NT2/D1 (cell line): ENCODE measurements around the gene AMN1.

Experiments
- DNase-seq: peaks from one replicate; pipeline ENCODE4 v3.0.0-alpha.2; 2011; ENCODE audit warnings: low read depth, low spot score
- H3K27me3 ChIP-seq: 2 replicates; pipeline ENCODE4 v1.6.0; 2011; ENCODE audit warnings: mild to moderate bottlenecking; ENCODE audit not compliant: insufficient read length, insufficient read depth
- H3K36me3 ChIP-seq: 2 replicates; pipeline ENCODE4 v1.6.1; 2011; ENCODE audit warnings: mild to moderate bottlenecking, low read length, mixed read lengths; ENCODE audit not compliant: insufficient read depth, insufficient read length
- H3K4me1 ChIP-seq: 2 replicates; pipeline ENCODE4 v1.5.1; 2011; ENCODE audit not compliant: insufficient read depth, insufficient read length
- H3K4me3 ChIP-seq: 2 replicates; pipeline ENCODE4 v1.5.1; 2011; ENCODE audit warnings: low read depth; ENCODE audit not compliant: insufficient read length
- H3K9ac ChIP-seq: 2 replicates; pipeline ENCODE4 v1.6.0; 2011; ENCODE audit warnings: low read depth; ENCODE audit not compliant: insufficient read length
- H3K9me3 ChIP-seq: 2 replicates; pipeline ENCODE4 v1.5.1; 2011; ENCODE audit warnings: mild to moderate bottlenecking, low read length; ENCODE audit not compliant: insufficient read depth
- SUZ12 ChIP-seq: IDR thresholded peaks from 2 replicates; pipeline ENCODE4 v1.6.1; 2011; ENCODE audit not compliant: insufficient read length, insufficient read depth; ENCODE audit errors: extremely low read depth
- YY1 ChIP-seq: IDR thresholded peaks from 2 replicates; pipeline ENCODE4 v1.6.1; 2011; ENCODE audit not compliant: insufficient read length, insufficient read depth
- ZNF274 ChIP-seq: IDR thresholded peaks from 2 replicates; pipeline ENCODE4 v1.6.1; 2011; ENCODE audit warnings: mild to moderate bottlenecking, low read depth, low read length

Gene AMN1

GRCh38 chr12:31631023-31631724 is 97.6 kb downstream of the AMN1 start:
- H3K27me3 ChIP-seq = no peaks in the 10 kb centered on the region
- H3K4me3 ChIP-seq = no peak overlapping the region
- no peak for DNase-seq
- no peaks in the 10 kb centered on the region for H3K9me3 ChIP-seq
- no peak overlapping the region for H3K9ac ChIP-seq
- no peak for TF ChIP-seq ZNF274
- no peak for TF ChIP-seq SUZ12
- H3K36me3 ChIP-seq = no peaks in the 10 kb centered on the region
- H3K4me1 ChIP-seq = peaks cover 3% of the 10 kb centered on the region

GRCh38 chr12:31629756-31630732 is 98.8 kb downstream of the AMN1 start:
- TF ChIP-seq YY1 (no peak), ZNF274 (no peak), SUZ12 (no peak)
- H3K4me1 ChIP-seq = peaks cover 3% of the 10 kb centered on the region
- no peak overlapping the region for H3K9ac ChIP-seq
- H3K4me3 ChIP-seq = no peak overlapping the region
- no peaks in the 10 kb centered on the region for H3K9me3 ChIP-seq
- no peaks in the 10 kb centered on the region for H3K27me3 ChIP-seq
- no peaks in the 10 kb centered on the region for H3K36me3 ChIP-seq
- DNase-seq = no peak

DNA sequence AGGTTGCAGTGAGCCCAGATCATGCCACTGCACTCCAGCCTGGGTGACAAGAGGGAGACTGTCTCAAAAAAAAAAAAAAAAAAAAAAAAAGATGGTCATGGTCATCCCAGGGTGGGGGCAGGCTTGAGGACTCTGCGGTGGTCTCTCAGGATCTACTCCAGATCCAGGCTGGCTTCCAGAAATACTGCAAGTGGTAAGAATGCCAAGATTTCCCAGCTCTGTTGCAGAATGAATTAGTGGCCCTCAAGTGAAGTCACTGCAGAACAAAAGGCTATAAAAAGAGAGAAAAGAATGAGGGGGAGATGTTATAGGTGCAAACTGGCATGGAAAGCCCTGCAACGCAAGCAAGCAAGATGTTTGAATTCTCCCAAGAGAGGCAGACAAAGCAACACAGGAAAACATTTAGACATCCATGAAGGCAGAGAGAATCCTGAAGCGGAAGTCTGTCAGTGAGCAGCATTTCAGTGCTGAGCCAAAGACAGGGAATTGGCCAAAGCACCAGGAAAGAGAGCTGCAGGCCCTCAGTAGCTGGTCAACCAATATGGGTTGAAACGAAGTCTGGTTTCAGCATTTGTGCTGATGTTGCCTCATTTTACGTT is 101.3 kb downstream of the AMN1 start:
- peaks cover 3% of the 10 kb centered on the region for H3K4me1 ChIP-seq
- no peak for DNase-seq
- H3K4me3 ChIP-seq = no peak overlapping the region
- no peaks in the 10 kb centered on the region for H3K9me3 ChIP-seq
- TF ChIP-seq YY1 (no peak), SUZ12 (no peak), ZNF274 (no peak)
- no peaks in the 10 kb centered on the region for H3K27me3 ChIP-seq
- H3K36me3 ChIP-seq = no peaks in the 10 kb centered on the region
- no peak overlapping the region for H3K9ac ChIP-seq

GRCh38 chr12:31626270-31626995 is 102.4 kb downstream of the AMN1 start:
- Histone ChIP-seq H3K4me3 (no peak overlapping the region), H3K27me3 (no peaks in the 10 kb centered on the region), H3K9me3 (no peaks in the 10 kb centered on the region), H3K4me1 (peaks cover 3% of the 10 kb centered on the region), H3K36me3 (no peaks in the 10 kb centered on the region), H3K9ac (no peak overlapping the region)
- no peak for TF ChIP-seq SUZ12
- no peak for TF ChIP-seq YY1
- DNase-seq = no peak

- TF ChIP-seq ZNF274 = no peak
- TF ChIP-seq YY1 = no peak
- TF ChIP-seq SUZ12 = no peak
- Histone ChIP-seq H3K27me3 (no peaks in the 10 kb centered on the region), H3K36me3 (no peaks in the 10 kb centered on the region), H3K4me3 (no peak overlapping the region), H3K9ac (no peak overlapping the region), H3K9me3 (no peaks in the 10 kb centered on the region), H3K4me1 (no peaks in the 10 kb centered on the region)
- no peak for DNase-seq
Observed at GRCh38 chr12:31622038-31622437, 106.8 kb downstream of the AMN1 start.
